Nephron (organoid): Measurements from ENCODE around the gene WDR44.

Experiments used
- H3K27ac Mint-ChIP-seq, 3 experiments: 2 replicates each; pipeline ENCODE4 v1.8.0; 2020; ENCODE audit warnings: mixed read lengths in 3 of 3, mild to moderate bottlenecking in 2 of 3, moderate library complexity in 1 of 3
- H3K27me3 Mint-ChIP-seq: 2 replicates; pipeline ENCODE4 v1.8.0; 2021; ENCODE audit warnings: low read depth, mild to moderate bottlenecking, moderate library complexity, mixed read lengths
- H3K36me3 Mint-ChIP-seq: 2 replicates; pipeline ENCODE4 v1.8.0; 2020; ENCODE audit warnings: low read depth, mixed read lengths
- H3K4me1 Mint-ChIP-seq: 2 replicates; pipeline ENCODE4 v1.8.0; 2020; ENCODE audit warnings: mixed read lengths
- H3K4me3 Mint-ChIP-seq, 3 experiments: 2 replicates each; pipeline ENCODE4 v1.8.0; 2020; ENCODE audit warnings: mild to moderate bottlenecking in 3 of 3, mixed read lengths in 3 of 3, moderate library complexity in 2 of 3
- H3K9me3 Mint-ChIP-seq: 2 replicates; pipeline ENCODE4 v1.8.0; 2020; ENCODE audit warnings: mixed read lengths
- CTCF ChIP-seq, 3 experiments: fragments of 200-600 bp; sonication (generic); IDR thresholded peaks; one replicate each; pipeline ENCODE4 v1.5.0; 2021; ENCODE audit warnings: antibody characterized with exemption in 3 of 3; ENCODE audit not compliant: unreplicated experiment in 3 of 3

WDR44 gene

GRCh38 chrX:118353081-118353850, 7.4 kb downstream of the WDR44 start:
- no peaks in the 10 kb centered on the region for H3K9me3 Mint-ChIP-seq
- H3K27ac Mint-ChIP-seq, result no peak overlapping the region
- peaks cover 45% of the 10 kb centered on the region for H3K4me1 Mint-ChIP-seq
- TF ChIP-seq CTCF (IDR thresholded peaks at IDR 0.05; ENCODE audit: unreplicated experiment in 3 of 3), result no peak
- no peaks in the 10 kb centered on the region for H3K36me3 Mint-ChIP-seq
- peak overlapping the region in 1 of 3 experiments; percentile 9 for H3K4me3 Mint-ChIP-seq
- no peaks in the 10 kb centered on the region for H3K27me3 Mint-ChIP-seq

GRCh38 chrX:118355225-118355920, 9.5 kb downstream of the WDR44 start:
- Mint-ChIP-seq H3K9me3 (no peaks in the 10 kb centered on the region), H3K27ac (no peak overlapping the region), H3K4me3 (no peak overlapping the region), H3K27me3 (no peaks in the 10 kb centered on the region), H3K4me1 (peaks cover 37% of the 10 kb centered on the region), H3K36me3 (no peaks in the 10 kb centered on the region)
- no peak for TF ChIP-seq CTCF (IDR thresholded peaks at IDR 0.05; ENCODE audit: unreplicated experiment in 3 of 3)

GRCh38 chrX:118356154-118356701, 10.3 kb downstream of the WDR44 start:
- no peaks in the 10 kb centered on the region for H3K36me3 Mint-ChIP-seq
- H3K27ac Mint-ChIP-seq, result peak overlapping the region in 1 of 3 experiments; percentile 72
- peaks cover 42% of the 10 kb centered on the region for H3K4me1 Mint-ChIP-seq
- H3K4me3 Mint-ChIP-seq, result no peak overlapping the region
- no peaks in the 10 kb centered on the region for H3K9me3 Mint-ChIP-seq
- H3K27me3 Mint-ChIP-seq, result no peaks in the 10 kb centered on the region
- TF ChIP-seq CTCF (IDR thresholded peaks at IDR 0.05; ENCODE audit: unreplicated experiment in 3 of 3), result no peak

GRCh38 chrX:118360429-118361125, 14.7 kb downstream of the WDR44 start:
- peaks cover 23% of the 10 kb centered on the region for H3K4me1 Mint-ChIP-seq
- no peak for TF ChIP-seq CTCF (IDR thresholded peaks at IDR 0.05; ENCODE audit: unreplicated experiment in 3 of 3)
- H3K9me3 Mint-ChIP-seq, result no peaks in the 10 kb centered on the region
- no peaks in the 10 kb centered on the region for H3K36me3 Mint-ChIP-seq
- no peak overlapping the region for H3K4me3 Mint-ChIP-seq
- peak overlapping the region in 2 of 3 experiments; percentile 5 to 6 for H3K27ac Mint-ChIP-seq
- H3K27me3 Mint-ChIP-seq, result no peaks in the 10 kb centered on the region

- no peaks in the 10 kb centered on the region for H3K9me3 Mint-ChIP-seq
- peaks cover 20% of the 10 kb centered on the region for H3K4me1 Mint-ChIP-seq
- H3K4me3 Mint-ChIP-seq, result no peak overlapping the region
- H3K27me3 Mint-ChIP-seq, result no peaks in the 10 kb centered on the region
- peaks cover 4% of the 10 kb centered on the region for H3K36me3 Mint-ChIP-seq
- TF ChIP-seq CTCF (IDR thresholded peaks at IDR 0.05; ENCODE audit: unreplicated experiment in 3 of 3), result no peak
- H3K27ac Mint-ChIP-seq, result no peak overlapping the region
Measured at GRCh38 chrX:118364261-118364660, 18.4 kb downstream of the WDR44 start.
